Dedifferentiated amniotic fluid mesenchymal stem cell (primary cell): ENCODE data around the gene OR5P2.
"Not testable (repeated sequence)": the region's sequence is repeated elsewhere in the genome, so short reads cannot be mapped to it uniquely, and the experiment has no call there.

Experiments used
- DNase-seq: peaks from one replicate; pipeline ENCODE4 v3.0.0-alpha.2; 2016; ENCODE audit errors: extremely low spot score

OR5P2 gene, protein sequence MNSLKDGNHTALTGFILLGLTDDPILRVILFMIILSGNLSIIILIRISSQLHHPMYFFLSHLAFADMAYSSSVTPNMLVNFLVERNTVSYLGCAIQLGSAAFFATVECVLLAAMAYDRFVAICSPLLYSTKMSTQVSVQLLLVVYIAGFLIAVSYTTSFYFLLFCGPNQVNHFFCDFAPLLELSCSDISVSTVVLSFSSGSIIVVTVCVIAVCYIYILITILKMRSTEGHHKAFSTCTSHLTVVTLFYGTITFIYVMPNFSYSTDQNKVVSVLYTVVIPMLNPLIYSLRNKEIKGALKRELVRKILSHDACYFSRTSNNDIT

DNA sequence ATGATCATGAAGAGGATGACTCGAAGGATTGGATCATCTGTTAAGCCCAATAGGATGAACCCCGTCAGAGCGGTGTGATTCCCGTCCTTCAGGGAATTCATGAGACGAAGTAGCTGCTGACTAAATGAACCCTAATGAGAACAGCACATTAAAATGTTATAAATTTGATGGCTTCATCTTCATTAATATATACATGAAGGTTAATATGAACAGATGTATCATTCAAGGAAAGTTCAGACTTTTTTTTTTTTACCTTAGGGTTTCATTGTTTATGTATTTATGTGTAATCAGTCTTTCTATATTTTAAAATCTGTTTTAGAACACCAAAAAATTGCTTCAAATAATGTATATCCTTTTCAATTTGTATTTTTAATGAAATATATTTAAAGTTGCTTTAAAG is at the start of gene OR5P2:
OR5P2 (minus strand) TSS at position 101 of the 400 bp plus-strand sequence; CDS start at position 101, 0 bp downstream.
- DNase-seq: no peak

DNA sequence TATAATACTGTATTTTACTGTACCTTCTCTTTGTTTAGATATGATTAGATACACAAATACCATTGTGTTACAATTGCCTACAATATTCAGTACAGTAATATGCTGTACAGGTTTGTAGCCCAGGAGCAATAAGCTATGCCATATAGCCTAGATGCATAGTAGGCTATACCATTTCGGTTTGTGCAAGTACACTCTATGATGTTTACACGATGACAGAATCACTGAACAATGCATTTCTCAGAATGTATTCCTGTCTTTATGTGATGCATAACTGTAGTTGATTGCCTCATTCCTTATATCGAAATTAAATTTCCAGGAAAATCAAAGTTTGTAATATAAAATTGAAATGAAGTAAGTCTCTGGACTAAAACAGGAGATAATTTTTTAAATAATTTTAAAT is 49.3 kb upstream of the OR5P2 start:
- DNase-seq: no peak

DNA sequence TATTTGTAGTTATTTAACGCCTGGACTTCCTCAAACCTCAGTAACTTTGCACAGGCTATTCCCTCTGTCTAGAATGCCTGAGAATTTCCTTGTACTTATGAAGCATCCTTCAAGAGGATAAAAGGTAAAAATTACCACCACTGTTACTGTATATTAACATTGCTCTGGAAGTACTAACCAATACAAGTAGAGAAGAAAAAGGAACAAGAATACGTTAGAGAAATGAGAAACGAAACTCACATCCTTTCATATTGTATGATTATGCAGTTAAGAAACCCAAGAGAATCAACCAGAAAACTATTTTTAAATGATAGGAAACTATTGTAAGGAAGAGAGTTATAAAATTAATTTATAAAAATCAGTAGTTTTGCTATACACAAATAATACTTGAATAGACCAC is 48.2 kb upstream of the OR5P2 start:
- DNase-seq: no peak

DNA sequence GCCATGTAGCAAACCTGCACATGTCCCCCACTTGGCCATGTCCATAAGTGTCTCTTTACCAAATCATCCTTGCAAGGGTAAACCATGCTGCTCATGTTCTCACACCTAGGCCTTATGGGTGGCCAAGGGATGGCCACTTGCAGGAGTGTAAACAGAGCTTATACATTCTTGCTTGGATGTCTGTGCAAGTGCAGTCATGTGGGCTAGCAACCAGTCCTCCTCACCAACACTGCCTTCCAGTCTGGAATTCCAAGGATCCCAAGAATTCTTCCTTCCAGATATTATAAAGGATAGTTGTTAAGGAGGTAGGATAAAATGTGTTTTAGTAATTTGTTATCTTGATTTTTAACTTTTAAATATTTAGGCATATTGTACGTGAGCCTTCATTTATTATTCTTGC is 47.8 kb upstream of the OR5P2 start:
- DNase-seq: no peak

DNA sequence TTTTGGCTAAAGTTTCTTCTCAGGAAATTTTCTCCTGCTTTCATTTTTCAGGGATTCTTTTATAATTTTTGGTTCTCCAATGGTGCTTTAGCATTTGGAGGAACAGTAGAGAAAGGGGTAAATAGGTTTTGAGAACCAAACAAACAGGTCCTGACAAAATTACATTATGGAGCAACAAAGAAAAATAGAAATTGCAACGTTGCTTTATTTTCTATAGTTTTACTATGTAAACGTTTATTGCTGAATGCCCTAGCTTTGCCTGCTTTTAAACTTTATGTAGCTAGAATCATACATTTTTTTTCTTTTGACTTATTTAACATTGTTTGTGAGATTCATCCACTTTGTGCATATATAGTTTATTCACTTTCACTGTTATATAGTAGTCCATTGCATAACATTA is 43.8 kb upstream of the OR5P2 start:
- no peak for DNase-seq

DNA sequence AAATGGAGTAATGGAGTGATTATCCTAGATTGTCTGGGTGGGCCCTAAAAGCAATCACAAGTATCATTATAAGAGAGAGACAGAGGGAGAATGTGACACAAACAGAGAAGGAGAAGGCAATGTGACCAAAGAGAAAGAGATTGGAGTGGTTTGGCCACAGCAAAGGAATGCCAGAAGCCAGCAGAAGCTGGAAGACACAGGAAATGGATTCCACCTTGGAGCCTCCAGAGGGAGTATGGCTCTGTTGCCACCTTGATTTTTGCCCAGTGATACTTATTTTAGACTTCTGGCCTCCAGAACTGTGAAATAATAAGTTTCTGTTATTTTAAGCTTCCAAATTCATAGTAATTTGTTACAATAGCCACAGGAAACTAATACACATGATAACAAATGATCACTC is 36.8 kb upstream of the OR5P2 start:
- DNase-seq: no peak

DNA sequence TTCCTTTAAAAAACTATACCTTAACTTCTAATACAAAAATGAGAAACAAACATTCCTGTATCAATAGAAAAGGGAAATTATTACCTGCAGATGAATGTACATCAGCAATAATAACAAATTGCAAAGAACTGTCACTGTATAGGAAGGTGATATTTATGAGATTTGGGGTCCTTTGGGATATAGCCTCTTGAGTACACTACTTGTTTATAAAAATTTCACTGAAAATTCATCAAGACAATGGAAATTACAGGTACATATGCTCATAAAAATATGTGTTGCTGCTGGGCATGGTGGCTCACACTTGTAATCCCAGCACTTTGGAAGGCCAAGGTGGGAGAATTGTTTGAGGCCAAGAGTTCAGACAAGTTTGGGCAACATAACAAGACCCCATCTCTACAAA is 34.0 kb upstream of the OR5P2 start, which contains the start of gene OR5P3:
OR5P3 (minus strand) TSS at position 101 of the 400 bp plus-strand sequence.
- no peak for DNase-seq

DNA sequence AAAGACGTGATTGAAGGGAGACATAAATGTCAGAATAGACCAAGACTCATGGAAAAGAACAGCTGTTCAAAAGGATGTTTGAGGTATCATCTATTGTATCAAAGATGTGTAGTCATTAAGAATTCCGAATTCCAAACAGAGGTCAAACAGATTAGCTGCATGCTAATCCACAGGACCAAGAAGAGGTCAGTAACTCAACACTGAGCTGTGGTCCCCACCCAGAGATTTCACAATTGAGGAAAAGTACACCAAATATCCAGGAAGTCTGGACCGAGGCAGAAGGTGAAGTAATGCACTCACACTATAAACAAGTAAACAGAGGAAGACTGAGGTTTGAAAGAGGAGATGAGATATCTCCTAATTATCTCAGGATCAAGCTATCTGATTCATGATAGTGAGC is 29.6 kb upstream of the OR5P2 start:
- no peak for DNase-seq

DNA sequence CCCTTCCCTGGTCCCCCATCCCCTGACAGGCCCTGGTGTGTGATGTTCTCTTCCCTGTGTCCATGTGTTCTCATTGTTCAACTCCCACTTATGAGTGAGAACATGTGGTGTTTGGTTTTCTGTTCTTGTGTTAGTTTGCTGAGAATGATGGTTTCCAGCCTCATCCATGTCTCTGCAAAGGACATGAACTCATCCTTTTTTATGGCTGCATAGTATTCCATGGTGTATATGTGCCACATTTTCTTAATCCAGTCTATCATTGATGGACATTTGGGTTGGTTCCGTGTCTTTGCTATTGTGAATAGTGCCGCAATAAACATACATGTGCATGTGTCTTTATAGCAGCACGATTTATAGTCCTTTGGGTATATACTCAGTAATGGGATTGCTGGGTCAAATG is 23.7 kb upstream of the OR5P2 start:
- DNase-seq: not testable (repeated sequence)

DNA sequence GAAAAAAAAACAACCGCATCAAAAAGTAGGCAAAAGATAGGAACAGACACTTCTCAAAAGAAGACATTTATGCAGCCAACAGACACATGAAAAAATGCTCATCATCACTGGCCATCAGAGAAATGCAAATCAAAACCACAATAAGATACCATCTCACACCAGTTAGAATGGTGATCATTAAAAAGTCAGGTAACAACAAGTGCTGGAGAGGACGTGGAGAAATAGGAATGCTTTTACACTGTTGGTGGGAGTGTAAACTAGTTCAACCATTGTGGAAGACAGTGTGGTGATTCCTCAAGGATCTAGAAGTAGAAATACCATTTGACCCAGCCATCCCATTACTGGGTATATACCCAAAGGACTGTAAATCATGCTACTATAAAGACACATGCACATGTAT is 18.2 kb upstream of the OR5P2 start:
- not testable (repeated sequence) for DNase-seq

DNA sequence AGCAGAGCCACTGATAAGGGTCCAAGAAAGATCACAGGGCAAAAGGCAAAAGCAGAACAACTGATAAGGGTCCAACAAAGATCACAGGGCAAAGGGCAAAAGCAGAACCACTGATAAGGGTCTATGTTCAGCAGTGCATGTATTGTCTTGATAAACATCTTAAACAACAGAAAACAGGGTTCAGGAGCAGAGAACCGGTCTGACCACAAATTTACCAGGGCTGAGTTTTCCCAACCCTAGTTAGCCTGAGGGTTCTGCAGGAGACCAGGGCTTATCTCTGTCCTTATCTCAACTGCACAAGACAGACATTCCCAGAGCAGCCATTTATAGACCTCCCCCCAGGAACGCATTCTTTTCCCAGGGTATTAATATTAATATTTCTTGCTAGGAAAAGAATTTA is 13.6 kb upstream of the OR5P2 start:
- DNase-seq: not testable (repeated sequence)

DNA sequence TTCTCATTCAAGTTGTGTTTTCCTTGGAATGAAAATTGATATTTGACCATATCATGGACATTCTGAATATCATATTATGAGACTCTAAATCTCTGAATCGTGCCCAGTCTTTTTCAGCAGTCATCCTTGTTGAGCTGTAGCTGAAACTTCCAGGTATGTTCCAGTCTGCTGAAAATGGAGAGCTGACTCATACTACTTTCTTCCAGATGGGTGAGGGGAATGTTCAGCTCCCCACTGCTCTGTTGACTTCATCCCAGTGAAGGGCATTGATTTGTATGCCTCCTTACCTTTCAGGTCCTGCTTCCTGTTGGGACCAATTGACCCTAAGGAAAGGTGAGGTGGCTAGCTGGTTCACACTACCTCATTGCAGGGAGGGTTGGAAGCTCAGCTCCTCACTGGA is 3.5 kb downstream of the OR5P2 start:
- no peak for DNase-seq

DNA sequence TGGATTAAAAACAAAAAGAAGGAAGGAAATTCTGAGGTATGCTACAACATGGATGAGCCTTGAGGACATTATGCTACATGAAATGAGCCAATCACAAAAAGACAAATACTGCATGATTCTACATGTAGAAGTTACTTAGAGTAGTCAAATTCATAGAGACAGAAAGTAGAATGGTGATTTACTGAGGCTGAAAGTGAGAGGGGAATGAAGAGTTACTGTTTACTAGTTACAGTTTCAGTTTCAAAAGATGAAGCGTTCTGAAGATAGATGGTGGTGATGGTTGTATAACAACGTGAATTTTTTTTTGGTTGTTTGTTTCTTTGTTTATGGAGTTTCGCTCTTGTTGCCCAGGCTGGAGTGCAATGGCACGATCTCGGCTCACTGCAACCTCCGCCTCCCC is 9.5 kb downstream of the OR5P2 start:
- DNase-seq: no peak

DNA sequence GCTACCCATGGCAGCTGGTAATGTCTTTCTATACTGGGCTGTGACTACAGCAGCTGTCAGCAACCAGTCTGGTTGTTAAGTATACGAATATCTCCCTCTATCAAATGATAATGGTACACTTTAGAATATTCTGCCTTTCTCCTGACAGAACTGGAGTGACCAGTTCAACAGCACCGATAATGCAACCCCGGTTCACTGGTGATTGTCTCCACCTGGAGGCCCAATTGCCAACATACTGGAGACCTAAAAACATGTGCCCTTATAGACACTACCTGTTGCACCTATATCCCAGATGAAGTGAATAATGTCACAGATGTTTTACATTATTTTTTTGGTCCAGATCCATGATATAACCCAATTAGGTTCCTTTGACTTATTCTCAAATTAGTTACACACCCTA is 21.1 kb downstream of the OR5P2 start:
- DNase-seq: no peak

DNA sequence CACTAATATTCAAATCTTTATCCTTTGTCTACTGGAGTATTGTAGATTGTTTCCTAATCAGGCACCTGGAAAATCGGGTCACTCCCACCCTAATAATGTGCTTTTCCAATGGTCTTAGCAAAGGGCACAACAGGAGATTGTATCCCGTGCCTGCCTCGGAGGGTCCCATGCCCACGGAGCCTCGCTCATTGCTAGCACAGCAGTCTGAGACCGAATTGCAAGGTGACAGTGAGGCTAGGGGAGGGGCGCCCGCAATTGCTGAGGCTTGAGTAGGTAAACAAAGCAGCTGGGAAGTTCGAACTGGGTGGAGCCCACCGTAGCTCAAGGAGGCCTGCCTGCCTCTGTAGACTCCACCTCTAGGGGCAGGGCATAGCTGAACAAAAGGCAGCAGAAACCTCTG is 32.4 kb downstream of the OR5P2 start:
- not testable (repeated sequence) for DNase-seq

DNA sequence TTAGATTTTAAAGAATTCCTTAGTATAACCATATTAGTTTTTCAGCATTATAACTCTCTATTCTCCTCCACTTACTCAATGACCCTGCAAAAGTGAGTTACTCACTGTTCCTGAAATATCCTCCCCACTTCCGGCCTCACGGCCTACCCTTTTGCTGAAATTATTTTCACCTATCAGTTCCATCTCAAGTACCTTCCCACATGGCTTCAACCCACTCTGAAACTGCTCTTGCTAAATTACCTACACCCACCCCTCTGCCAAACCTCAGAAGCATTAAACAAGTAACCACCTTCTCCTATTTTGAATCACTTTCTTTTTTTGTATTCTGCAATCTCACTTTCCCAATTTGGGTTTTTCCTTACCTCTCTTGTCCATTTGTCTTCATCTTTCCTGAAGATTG is 37.7 kb downstream of the OR5P2 start:
- DNase-seq: no peak

DNA sequence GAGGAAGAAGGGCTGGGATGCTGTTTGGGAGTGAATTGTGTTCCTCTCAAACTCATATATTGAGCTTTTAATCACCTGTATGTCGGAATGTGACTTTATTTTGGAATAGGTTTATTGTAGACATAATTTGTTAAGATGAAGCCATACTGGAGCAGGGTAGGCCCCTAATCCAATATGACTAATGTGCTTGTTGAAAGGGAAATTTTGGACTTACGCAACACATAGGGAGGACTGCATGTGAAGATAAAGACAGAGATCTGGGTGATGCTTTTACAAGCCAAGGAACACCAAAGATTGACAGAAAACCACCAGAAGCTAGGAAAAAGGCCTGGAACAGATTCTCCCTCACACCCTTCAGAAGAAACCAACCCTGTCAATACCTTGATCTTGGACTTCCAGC is 47.3 kb downstream of the OR5P2 start:
- DNase-seq: no peak
